HEK293 (cell line): ENCODE data around the gene PTH2.
A peak's percentile ranks its signal among the peaks of the same experiment; 100 is the strongest.

Source experiments
- CTCF ChIA-PET: fragments of 350-600 bp; formaldehyde crosslinking; extraction: SDS; loops from one replicate; lab custom pipeline; 2021; ENCODE audit warnings: antibody characterized with exemption; lab: Yijun Ruan, JAX
- POLR2A ChIA-PET: fragments of 300-600 bp; formaldehyde crosslinking; extraction: SDS; loops from one replicate; lab custom pipeline; 2020; ENCODE audit warnings: antibody characterized with exemption, inconsistent platforms; lab: Yijun Ruan, JAX
- H3K27ac ChIP-seq: fragments of 200-500 bp; sonication (Bioruptor generic); 2 replicates; pipeline ENCODE4 v1.5.1; 2014; ENCODE audit warnings: low read depth, low read length, control low read depth, inconsistent platforms; ENCODE audit errors: extremely low read depth
- H3K36me3 ChIP-seq, 2 experiments: fragments of 200-500 bp in 1 of 2; sonication (Bioruptor generic) in 1 of 2; 1 replicate in 1 of 2; 2 replicates in 1 of 2; pipeline ENCODE4 v1.5.1; 2014 to 2017; ENCODE audit warnings: inconsistent platforms in 2 of 2, low read length in 2 of 2; ENCODE audit not compliant: control insufficient read depth in 2 of 2, insufficient read depth in 1 of 2
- H3K4me1 ChIP-seq: fragments of 200-500 bp; sonication (Bioruptor generic); 2 replicates; pipeline ENCODE4 v1.5.1; 2014; ENCODE audit warnings: mild to moderate bottlenecking, low read length, inconsistent platforms; ENCODE audit not compliant: control insufficient read depth, insufficient read depth
- H3K4me3 ChIP-seq: 2 replicates; pipeline ENCODE4 v1.5.1; 2011; ENCODE audit warnings: low read depth, mild to moderate bottlenecking, control low read depth, low read length, moderate library complexity
- H3K9me3 ChIP-seq: fragments of 200-500 bp; sonication (Bioruptor generic); 2 replicates; pipeline ENCODE4 v1.5.1; 2014; ENCODE audit warnings: low read depth, low read length, inconsistent platforms; ENCODE audit not compliant: control insufficient read depth, insufficient read depth
- AEBP2 ChIP-seq: fragments of 450-650 bp; formaldehyde crosslinking; IDR thresholded peaks from 2 replicates; pipeline ENCODE4 v1.5.1; 2016; ENCODE audit warnings: missing biosample characterization, missing genetic modification characterization, borderline replicate concordance
- GLIS1 ChIP-seq: fragments of 450-650 bp; formaldehyde crosslinking; IDR thresholded peaks from 2 replicates; pipeline ENCODE4 v1.5.1; 2016; ENCODE audit warnings: missing biosample characterization, missing genetic modification characterization
- INSM2 ChIP-seq: fragments of 450-650 bp; formaldehyde crosslinking; IDR thresholded peaks from 2 replicates; pipeline ENCODE4 v1.5.1; 2016; ENCODE audit warnings: missing biosample characterization, missing genetic modification characterization
- MZF1 ChIP-seq: fragments of 450-650 bp; formaldehyde crosslinking; IDR thresholded peaks from 2 replicates; pipeline ENCODE4 v1.5.1; 2017; ENCODE audit warnings: missing biosample characterization, missing genetic modification characterization, borderline replicate concordance
- ZFHX2 ChIP-seq: fragments of 450-650 bp; formaldehyde crosslinking; conservative IDR thresholded peaks from 2 replicates; pipeline ENCODE4 v1.5.1; 2016; ENCODE audit warnings: missing biosample characterization, missing genetic modification characterization
- ZNF10 ChIP-seq: fragments of 450-650 bp; formaldehyde crosslinking; IDR thresholded peaks from 2 replicates; pipeline ENCODE4 v1.5.1; 2017; ENCODE audit warnings: missing biosample characterization, missing genetic modification characterization
- ZNF114 ChIP-seq: fragments of 450-650 bp; formaldehyde crosslinking; IDR thresholded peaks from 2 replicates; pipeline ENCODE4 v1.5.0; 2017; ENCODE audit warnings: missing biosample characterization, missing genetic modification characterization
- ZNF132 ChIP-seq: fragments of 450-650 bp; formaldehyde crosslinking; IDR thresholded peaks from 2 replicates; pipeline ENCODE4 v1.5.1; 2017; ENCODE audit warnings: missing biosample characterization, missing genetic modification characterization, borderline replicate concordance
- ZNF133 ChIP-seq: fragments of 450-650 bp; formaldehyde crosslinking; IDR thresholded peaks from 2 replicates; pipeline ENCODE4 v1.5.1; 2016; ENCODE audit warnings: missing biosample characterization, missing genetic modification characterization
- ZNF280C ChIP-seq: fragments of 450-650 bp; formaldehyde crosslinking; IDR thresholded peaks from 2 replicates; pipeline ENCODE4 v1.5.1; 2016; ENCODE audit warnings: missing biosample characterization, missing genetic modification characterization
- ZNF324 ChIP-seq: fragments of 450-650 bp; formaldehyde crosslinking; IDR thresholded peaks from 2 replicates; pipeline ENCODE4 v1.5.1; 2016; ENCODE audit warnings: missing biosample characterization, missing genetic modification characterization
- ZNF530 ChIP-seq: fragments of 450-650 bp; formaldehyde crosslinking; IDR thresholded peaks from 2 replicates; pipeline ENCODE4 v1.5.1; 2016; ENCODE audit warnings: low read depth, missing biosample characterization, missing genetic modification characterization
- ZNF624 ChIP-seq: fragments of 450-650 bp; formaldehyde crosslinking; IDR thresholded peaks from 2 replicates; pipeline ENCODE4 v1.5.1; 2017; ENCODE audit warnings: missing biosample characterization, missing genetic modification characterization
- ZNF626 ChIP-seq: fragments of 450-650 bp; sonication (Bioruptor Pico); formaldehyde crosslinking; IDR thresholded peaks from 2 replicates; pipeline ENCODE4 v1.5.1; 2018; ENCODE audit warnings: missing biosample characterization, missing genetic modification characterization, inconsistent platforms
- ZNF677 ChIP-seq: fragments of 450-650 bp; IDR thresholded peaks from 2 replicates; pipeline ENCODE4 v1.5.0; 2018; ENCODE audit warnings: missing biosample characterization, mild to moderate bottlenecking, missing genetic modification characterization, moderate library complexity
- ZNF792 ChIP-seq: fragments of 450-650 bp; formaldehyde crosslinking; IDR thresholded peaks from 2 replicates; pipeline ENCODE4 v1.5.1; 2016; ENCODE audit warnings: missing biosample characterization, missing genetic modification characterization
- TF ChIP-seq, protein P1 (sequence below): fragments of 450-650 bp; formaldehyde crosslinking; IDR thresholded peaks from 2 replicates; pipeline ENCODE4 v1.5.1; 2016; ENCODE audit warnings: missing biosample characterization, missing genetic modification characterization, borderline replicate concordance
- TF ChIP-seq, protein P2 (sequence below): fragments of 450-650 bp; formaldehyde crosslinking; IDR thresholded peaks from 2 replicates; pipeline ENCODE4 v1.5.1; 2016; ENCODE audit warnings: missing biosample characterization, missing genetic modification characterization

The PTH2 gene

GRCh38 chr19:49421039-49421877, 2.0 kb downstream of the PTH2 start (continued):
- no peak for TF ChIP-seq ZNF280C (tag by site-specific recombination)

- CTCF ChIA-PET, result interaction anchor here (1.1 to 4.5 kb wide), 5 partner anchors 9 to 38 kb away, joined by 3 to 28 read pairs (median 10); no protein-coding TSS in a partner anchor
- TF ChIP-seq ZNF133 (tag by site-specific recombination), result no peak
- no peak for TF ChIP-seq INSM2 (tag by site-specific recombination)
- no peak for TF ChIP-seq ZNF324 (tag by site-specific recombination)
- no peak for TF ChIP-seq ZNF624
- TF ChIP-seq ZNF677 (tag by site-specific recombination), result no peak
- TF ChIP-seq ZFHX2 (tag by site-specific recombination), result peak; percentile 58
- no peak for TF ChIP-seq ZNF132 (tag by site-specific recombination)
- TF ChIP-seq, all 188 proteins: peak for 1
- no peaks in the 10 kb centered on the region for H3K36me3 ChIP-seq
- H3K27ac ChIP-seq, result no peak overlapping the region
- H3K4me3 ChIP-seq, result no peak overlapping the region
- peaks cover 5% of the 10 kb centered on the region for H3K4me1 ChIP-seq
- POLR2A ChIA-PET, result no interaction called here
- H3K9me3 ChIP-seq, result no peaks in the 10 kb centered on the region
Measured at GRCh38 chr19:49420227-49420626, 3.0 kb downstream of the PTH2 start.

DNA sequence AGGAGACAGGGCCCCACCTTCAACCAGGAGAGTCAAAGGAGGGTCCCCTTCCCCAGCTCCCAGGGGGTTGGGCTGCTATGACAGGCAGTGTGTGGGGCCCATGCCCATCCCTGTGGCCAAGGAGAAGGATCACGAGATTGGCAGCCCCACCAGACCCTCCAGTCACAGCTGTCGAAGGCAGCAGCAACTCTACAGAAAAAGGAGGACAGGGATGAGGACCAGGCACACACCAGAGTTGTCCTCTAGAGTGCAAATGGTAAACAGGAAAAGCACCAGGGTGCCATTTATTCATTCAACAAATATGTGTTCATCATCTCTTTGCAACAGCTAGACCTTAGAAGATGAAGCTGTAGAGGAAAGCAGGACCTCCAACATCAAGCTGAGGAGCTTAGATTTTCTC, 4.1 kb downstream of the PTH2 start:
- no peaks in the 10 kb centered on the region for H3K36me3 ChIP-seq
- H3K9me3 ChIP-seq, result no peaks in the 10 kb centered on the region
- no peak overlapping the region for H3K4me3 ChIP-seq
- peaks cover 5% of the 10 kb centered on the region for H3K4me1 ChIP-seq
- POLR2A ChIA-PET, result interaction anchor here (0.5 kb wide), 1 partner anchor 420 kb away, joined by 3 read pairs; no protein-coding TSS in a partner anchor
- CTCF ChIA-PET, result interaction anchor here (0.5 to 4.5 kb wide), 5 partner anchors 8 to 54 kb away, joined by 3 to 28 read pairs (median 6); no protein-coding TSS in a partner anchor
- no peak overlapping the region for H3K27ac ChIP-seq
- TF ChIP-seq, protein P1, sequence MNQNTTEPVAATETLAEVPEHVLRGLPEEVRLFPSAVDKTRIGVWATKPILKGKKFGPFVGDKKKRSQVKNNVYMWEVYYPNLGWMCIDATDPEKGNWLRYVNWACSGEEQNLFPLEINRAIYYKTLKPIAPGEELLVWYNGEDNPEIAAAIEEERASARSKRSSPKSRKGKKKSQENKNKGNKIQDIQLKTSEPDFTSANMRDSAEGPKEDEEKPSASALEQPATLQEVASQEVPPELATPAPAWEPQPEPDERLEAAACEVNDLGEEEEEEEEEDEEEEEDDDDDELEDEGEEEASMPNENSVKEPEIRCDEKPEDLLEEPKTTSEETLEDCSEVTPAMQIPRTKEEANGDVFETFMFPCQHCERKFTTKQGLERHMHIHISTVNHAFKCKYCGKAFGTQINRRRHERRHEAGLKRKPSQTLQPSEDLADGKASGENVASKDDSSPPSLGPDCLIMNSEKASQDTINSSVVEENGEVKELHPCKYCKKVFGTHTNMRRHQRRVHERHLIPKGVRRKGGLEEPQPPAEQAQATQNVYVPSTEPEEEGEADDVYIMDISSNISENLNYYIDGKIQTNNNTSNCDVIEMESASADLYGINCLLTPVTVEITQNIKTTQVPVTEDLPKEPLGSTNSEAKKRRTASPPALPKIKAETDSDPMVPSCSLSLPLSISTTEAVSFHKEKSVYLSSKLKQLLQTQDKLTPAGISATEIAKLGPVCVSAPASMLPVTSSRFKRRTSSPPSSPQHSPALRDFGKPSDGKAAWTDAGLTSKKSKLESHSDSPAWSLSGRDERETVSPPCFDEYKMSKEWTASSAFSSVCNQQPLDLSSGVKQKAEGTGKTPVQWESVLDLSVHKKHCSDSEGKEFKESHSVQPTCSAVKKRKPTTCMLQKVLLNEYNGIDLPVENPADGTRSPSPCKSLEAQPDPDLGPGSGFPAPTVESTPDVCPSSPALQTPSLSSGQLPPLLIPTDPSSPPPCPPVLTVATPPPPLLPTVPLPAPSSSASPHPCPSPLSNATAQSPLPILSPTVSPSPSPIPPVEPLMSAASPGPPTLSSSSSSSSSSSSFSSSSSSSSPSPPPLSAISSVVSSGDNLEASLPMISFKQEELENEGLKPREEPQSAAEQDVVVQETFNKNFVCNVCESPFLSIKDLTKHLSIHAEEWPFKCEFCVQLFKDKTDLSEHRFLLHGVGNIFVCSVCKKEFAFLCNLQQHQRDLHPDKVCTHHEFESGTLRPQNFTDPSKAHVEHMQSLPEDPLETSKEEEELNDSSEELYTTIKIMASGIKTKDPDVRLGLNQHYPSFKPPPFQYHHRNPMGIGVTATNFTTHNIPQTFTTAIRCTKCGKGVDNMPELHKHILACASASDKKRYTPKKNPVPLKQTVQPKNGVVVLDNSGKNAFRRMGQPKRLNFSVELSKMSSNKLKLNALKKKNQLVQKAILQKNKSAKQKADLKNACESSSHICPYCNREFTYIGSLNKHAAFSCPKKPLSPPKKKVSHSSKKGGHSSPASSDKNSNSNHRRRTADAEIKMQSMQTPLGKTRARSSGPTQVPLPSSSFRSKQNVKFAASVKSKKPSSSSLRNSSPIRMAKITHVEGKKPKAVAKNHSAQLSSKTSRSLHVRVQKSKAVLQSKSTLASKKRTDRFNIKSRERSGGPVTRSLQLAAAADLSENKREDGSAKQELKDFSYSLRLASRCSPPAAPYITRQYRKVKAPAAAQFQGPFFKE (tag by site-specific recombination), result no peak
- TF ChIP-seq ZNF626 (tag by site-specific recombination) (no peak), ZNF530 (tag by site-specific recombination) (no peak), ZNF114 (tag by site-specific recombination) (no peak), GLIS1 (no peak), AEBP2 (tag by site-specific recombination) (no peak), ZNF10 (no peak), MZF1 (tag by site-specific recombination) (no peak), ZNF792 (tag by site-specific recombination) (no peak)
- TF ChIP-seq, protein P2, sequence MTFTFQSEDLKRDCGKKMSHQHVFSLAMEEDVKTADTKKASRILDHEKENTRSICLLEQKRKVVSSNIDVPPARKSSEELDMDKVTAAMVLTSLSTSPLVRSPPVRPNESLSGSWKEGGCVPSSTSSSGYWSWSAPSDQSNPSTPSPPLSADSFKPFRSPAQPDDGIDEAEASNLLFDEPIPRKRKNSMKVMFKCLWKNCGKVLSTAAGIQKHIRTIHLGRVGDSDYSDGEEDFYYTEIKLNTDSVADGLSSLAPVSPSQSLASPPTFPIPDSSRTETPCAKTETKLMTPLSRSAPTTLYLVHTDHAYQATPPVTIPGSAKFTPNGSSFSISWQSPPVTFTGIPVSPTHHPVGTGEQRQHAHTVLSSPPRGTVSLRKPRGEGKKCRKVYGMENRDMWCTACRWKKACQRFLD (tag by site-specific recombination), result no peak
